ENCODE data around the gene KCNJ8.
"Not testable (repeated sequence)": the region's sequence is repeated elsewhere in the genome, so short reads cannot be mapped to it uniquely, and the experiment has no call there.

KCNJ8 gene

GRCh38 chr12:21774358-21775132 is at the start of gene KCNJ8:
Gene KCNJ8, minus strand, starts transcription at chr12:21774706. Its CDS starts 1,090 bp downstream, at chr12:21773616.
- DNase-seq, result peak; percentile 20

- no peak for DNase-seq
Measured at GRCh38 chr12:21823581-21823980, 49.1 kb upstream of the KCNJ8 start.

- no peak for DNase-seq
Measured at GRCh38 chr12:21819678-21820077, 45.2 kb upstream of the KCNJ8 start.

- no peak for DNase-seq
Measured at GRCh38 chr12:21819236-21819635, 44.7 kb upstream of the KCNJ8 start.

- DNase-seq, result no peak
Measured at GRCh38 chr12:21818627-21819026, 44.1 kb upstream of the KCNJ8 start.

- no peak for DNase-seq
Measured at GRCh38 chr12:21815306-21816062, 41.0 kb upstream of the KCNJ8 start.

GRCh38 chr12:21814814-21815213 is 40.3 kb upstream of the KCNJ8 start:
- DNase-seq, result no peak

GRCh38 chr12:21814327-21814726 is 39.8 kb upstream of the KCNJ8 start:
- DNase-seq, result no peak

- no peak for DNase-seq
Measured at GRCh38 chr12:21813751-21814150, 39.2 kb upstream of the KCNJ8 start.

- no peak for DNase-seq
Measured at GRCh38 chr12:21813125-21813524, 38.6 kb upstream of the KCNJ8 start.

- DNase-seq, result not testable (repeated sequence)
Measured at GRCh38 chr12:21812340-21812739, 37.8 kb upstream of the KCNJ8 start.

- no peak for DNase-seq
Measured at GRCh38 chr12:21809100-21809499, 34.6 kb upstream of the KCNJ8 start.

GRCh38 chr12:21806255-21806654 is 31.7 kb upstream of the KCNJ8 start:
- no peak for DNase-seq

GRCh38 chr12:21801522-21802288 is 27.2 kb upstream of the KCNJ8 start:
- no peak for DNase-seq

GRCh38 chr12:21800011-21800410 is 25.5 kb upstream of the KCNJ8 start:
- DNase-seq, result no peak

- DNase-seq, result no peak
Measured at GRCh38 chr12:21797539-21797938, 23.0 kb upstream of the KCNJ8 start.

GRCh38 chr12:21795648-21796328 is 21.3 kb upstream of the KCNJ8 start:
- DNase-seq, result no peak

GRCh38 chr12:21794807-21795595 is 20.5 kb upstream of the KCNJ8 start:
- not testable (repeated sequence) for DNase-seq

- DNase-seq, result not testable (repeated sequence)
Measured at GRCh38 chr12:21789687-21790086, 15.2 kb upstream of the KCNJ8 start.

- no peak for DNase-seq
Measured at GRCh38 chr12:21788089-21788983, 13.8 kb upstream of the KCNJ8 start.

- no peak for DNase-seq
Measured at GRCh38 chr12:21786041-21786531, 11.6 kb upstream of the KCNJ8 start.

All from NCI-H774 (cell line).